Measurements from ENCODE around the gene KIAA1217. TPM values are rescaled to one million over a fixed set of nuclear protein-coding genes. Genes with fewer than 3 reads are reported as not detected.

Gene KIAA1217
- total RNA-seq, 3 donors from 2014 or later (not counting 1 experiment from before 2014, with no cell fraction given), result not detected

GRCh38 chr10:24446739-24447138 lies 237.8 kb downstream of the KIAA1217 start:
- DNase-seq (no peak), ATAC-seq (no peak)
- no peaks in the 10 kb centered on the region for H3K27me3 ChIP-seq (ENCODE audit: control insufficient read depth, insufficient read depth, low read length)
- peaks cover 0 to 2% of the 10 kb centered on the region in 2 donors for H3K9me3 Mint-ChIP-seq
- WGBS (ENCODE audit: insufficient coverage), result 85% methylated on average over 6 of the region's 6 CpGs
- H3K36me3 Mint-ChIP-seq, result no peaks in the 10 kb centered on the region
- no peaks in the 10 kb centered on the region for H3K4me1 ChIP-seq (ENCODE audit: control insufficient read depth, insufficient read depth, low read length)
- H3K4me1 Mint-ChIP-seq, result no peaks in the 10 kb centered on the region
- no peak overlapping the region for H3K4me3 ChIP-seq (ENCODE audit: low read length)
- no peak for TF ChIP-seq CTCF (IDR thresholded peaks at IDR 0.05)
- no peaks in the 10 kb centered on the region for H3K36me3 ChIP-seq (ENCODE audit: control insufficient read depth, insufficient read depth, low read length)
- no peak overlapping the region for H3K27ac ChIP-seq (ENCODE audit: low read length)
- H3K4me3 Mint-ChIP-seq, result no peak overlapping the region
- H3K27me3 Mint-ChIP-seq (ENCODE audit: low read depth in 2 of 2), result peaks cover 5 to 10% of the 10 kb centered on the region in 2 donors
- intact Hi-C loops (cut with micrococcal nuclease), result no loop called here
- no peaks in the 10 kb centered on the region for H3K9me3 ChIP-seq (ENCODE audit: control insufficient read depth, insufficient read depth, low read length)
- no peak overlapping the region for H3K27ac Mint-ChIP-seq

- ATAC-seq, result no peak
- Histone ChIP-seq H3K27ac (ENCODE audit: low read length) (no peak overlapping the region), H3K36me3 (ENCODE audit: control insufficient read depth, insufficient read depth, low read length) (no peaks in the 10 kb centered on the region), H3K9me3 (ENCODE audit: control insufficient read depth, insufficient read depth, low read length) (no peaks in the 10 kb centered on the region), H3K4me3 (ENCODE audit: low read length) (no peak overlapping the region), H3K4me1 (ENCODE audit: control insufficient read depth, insufficient read depth, low read length) (no peaks in the 10 kb centered on the region), H3K27me3 (ENCODE audit: control insufficient read depth, insufficient read depth, low read length) (no peaks in the 10 kb centered on the region)
- Mint-ChIP-seq H3K9me3 (peaks cover 0 to 2% of the 10 kb centered on the region in 2 donors), H3K36me3 (no peaks in the 10 kb centered on the region), H3K4me3 (no peak overlapping the region), H3K27ac (no peak overlapping the region), H3K27me3 (ENCODE audit: low read depth in 2 of 2) (peaks cover 8 to 13% of the 10 kb centered on the region in 2 donors), H3K4me1 (no peaks in the 10 kb centered on the region)
- TF ChIP-seq CTCF (IDR thresholded peaks at IDR 0.05), result no peak
- intact Hi-C loops (cut with micrococcal nuclease), result no loop called here
- no peak for DNase-seq
- WGBS (ENCODE audit: insufficient coverage), result 77% methylated on average over 3 of the region's 3 CpGs
These were observed 239.5 kb downstream of the KIAA1217 start for GRCh38 chr10:24448351-24448999.

DNA sequence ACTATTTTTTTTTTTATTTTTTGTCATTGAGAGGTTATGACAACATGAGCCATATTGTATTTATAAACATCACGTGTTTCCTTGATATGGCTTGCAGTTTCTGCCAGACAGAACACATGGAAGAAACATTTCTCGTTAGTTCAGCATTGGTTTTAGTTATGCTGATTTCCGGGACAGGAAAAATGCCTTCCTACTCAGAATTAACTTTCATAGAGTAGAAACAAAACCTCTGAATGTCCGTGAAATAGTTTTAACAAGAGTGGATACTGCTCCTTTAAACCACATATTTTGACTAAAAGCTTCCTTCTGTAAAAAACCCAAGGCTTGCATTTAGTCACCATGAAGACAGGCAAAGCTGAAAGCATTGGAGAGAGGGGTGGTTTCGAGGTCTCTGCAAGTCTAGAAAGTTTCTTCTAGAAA lies 240.4 kb downstream of the KIAA1217 start:
- Histone ChIP-seq H3K27ac (ENCODE audit: low read length) (no peak overlapping the region), H3K36me3 (ENCODE audit: control insufficient read depth, insufficient read depth, low read length) (no peaks in the 10 kb centered on the region), H3K9me3 (ENCODE audit: control insufficient read depth, insufficient read depth, low read length) (no peaks in the 10 kb centered on the region), H3K4me3 (ENCODE audit: low read length) (no peak overlapping the region), H3K27me3 (ENCODE audit: control insufficient read depth, insufficient read depth, low read length) (no peaks in the 10 kb centered on the region), H3K4me1 (ENCODE audit: control insufficient read depth, insufficient read depth, low read length) (no peaks in the 10 kb centered on the region)
- H3K9me3 Mint-ChIP-seq, result peaks cover 0 to 2% of the 10 kb centered on the region in 2 donors
- WGBS (ENCODE audit: insufficient coverage), result 54% methylated on average over 5 of the region's 5 CpGs
- peaks cover 5 to 13% of the 10 kb centered on the region in 2 donors for H3K27me3 Mint-ChIP-seq (ENCODE audit: low read depth in 2 of 2)
- no peak for TF ChIP-seq CTCF (IDR thresholded peaks at IDR 0.05)
- intact Hi-C loops (cut with micrococcal nuclease), result no loop called here
- no peak overlapping the region for H3K4me3 Mint-ChIP-seq
- DNase-seq, result no peak
- no peaks in the 10 kb centered on the region for H3K4me1 Mint-ChIP-seq
- no peak for ATAC-seq
- no peaks in the 10 kb centered on the region for H3K36me3 Mint-ChIP-seq
- no peak overlapping the region for H3K27ac Mint-ChIP-seq
